ENCODE data around the gene IGSF1.

The IGSF1 gene

GRCh38 chrX:131235768-131236545, 53.1 kb downstream of the IGSF1 start:
- no peak for DNase-seq (ENCODE audit: low read depth)

GRCh38 chrX:131227608-131228007, 61.5 kb downstream of the IGSF1 start:
- no peak overlapping the region for H3K4me3 ChIP-seq (ENCODE audit: control insufficient read depth, low read depth, low read length)
- TF ChIP-seq CTCF (conservative IDR thresholded peaks at IDR 0.05; ENCODE audit: control insufficient read depth, insufficient read depth, low read depth, low read length), result no peak
- DNase-seq (ENCODE audit: low read depth), result no peak

More at GRCh38 chrX:131235768-131236545, 53.1 kb downstream of the IGSF1 start:
- no peak for TF ChIP-seq CTCF (conservative IDR thresholded peaks at IDR 0.05; ENCODE audit: control insufficient read depth, insufficient read depth, low read depth, low read length)
- H3K4me3 ChIP-seq (ENCODE audit: control insufficient read depth, low read depth, low read length), result no peak overlapping the region

- DNase-seq (ENCODE audit: low read depth), result no peak
- no peak overlapping the region for H3K4me3 ChIP-seq (ENCODE audit: control insufficient read depth, low read depth, low read length)
- TF ChIP-seq CTCF (conservative IDR thresholded peaks at IDR 0.05; ENCODE audit: control insufficient read depth, insufficient read depth, low read depth, low read length), result no peak
These were observed 62.5 kb downstream of the IGSF1 start for GRCh38 chrX:131226591-131226990.

GRCh38 chrX:131225078-131225477, 64.0 kb downstream of the IGSF1 start:
- no peak for DNase-seq (ENCODE audit: low read depth)
- no peak for TF ChIP-seq CTCF (conservative IDR thresholded peaks at IDR 0.05; ENCODE audit: control insufficient read depth, insufficient read depth, low read depth, low read length)
- H3K4me3 ChIP-seq (ENCODE audit: control insufficient read depth, low read depth, low read length), result no peak overlapping the region
